Astrocyte (in vitro differentiated cells and primary cell): ENCODE results near the gene CAMK2B. TPM values are rescaled to one million over a fixed set of nuclear protein-coding genes. Genes with fewer than 3 reads are reported as not detected.

Source experiments
- DNase-seq: peaks from one replicate; pipeline ENCODE4 v3.0.0-alpha.2; 2010; ENCODE audit warnings: low read depth
- FAIRE-seq: peaks from 2 replicates; lab custom pipeline; 2011; peaks lifted over from hg19 to GRCh38; lab: Jason Lieb, UNC
- H2AFZ ChIP-seq: 2 replicates; pipeline ENCODE4 v1.6.0; 2012; ENCODE audit warnings: low read depth, low read length, inconsistent platforms
- H3K27ac ChIP-seq: 2 replicates; pipeline ENCODE4 v1.5.1; 2011; ENCODE audit warnings: low read depth, low read length, inconsistent platforms
- H3K27me3 ChIP-seq: 2 replicates; pipeline ENCODE4 v1.6.0; 2011; ENCODE audit warnings: low read length, inconsistent platforms; ENCODE audit not compliant: insufficient read depth
- H3K36me3 ChIP-seq: 2 replicates; pipeline ENCODE4 v1.5.1; 2011; ENCODE audit warnings: low read length, inconsistent platforms; ENCODE audit not compliant: insufficient read depth
- H3K4me1 ChIP-seq: 2 replicates; pipeline ENCODE4 v1.5.1; 2011; ENCODE audit warnings: low read length, inconsistent platforms; ENCODE audit not compliant: insufficient read depth
- H3K4me2 ChIP-seq: 2 replicates; pipeline ENCODE4 v1.6.0; 2012; ENCODE audit warnings: low read length, inconsistent platforms
- H3K4me3 ChIP-seq: 2 replicates; pipeline ENCODE4 v1.5.1; 2011; ENCODE audit warnings: low read depth, mild to moderate bottlenecking, low read length, inconsistent platforms; ENCODE audit not compliant: insufficient read depth
- H3K79me2 ChIP-seq: 2 replicates; pipeline ENCODE4 v1.6.0; 2012; ENCODE audit warnings: mild to moderate bottlenecking, low read length, inconsistent platforms; ENCODE audit not compliant: insufficient read depth
- H3K9ac ChIP-seq: 2 replicates; pipeline ENCODE4 v1.6.0; 2012; ENCODE audit warnings: mild to moderate bottlenecking, low read length, inconsistent platforms
- H3K9me3 ChIP-seq: 2 replicates; pipeline ENCODE4 v1.5.1; 2012; ENCODE audit warnings: low read depth, mild to moderate bottlenecking, low read length, inconsistent platforms; ENCODE audit not compliant: insufficient read depth
- H4K20me1 ChIP-seq: 2 replicates; pipeline ENCODE4 v1.6.0; 2012; ENCODE audit warnings: low read length, inconsistent platforms; ENCODE audit not compliant: insufficient read depth
- H3K27ac Mint-ChIP-seq: one replicate; pipeline ENCODE4 v1.8.0; 2021; ENCODE audit warnings: mild to moderate bottlenecking, mixed read lengths; ENCODE audit not compliant: unreplicated experiment
- H3K27me3 Mint-ChIP-seq: one replicate; pipeline ENCODE4 v1.8.0; 2021; ENCODE audit warnings: low read depth, mixed read lengths; ENCODE audit not compliant: unreplicated experiment
- H3K36me3 Mint-ChIP-seq: one replicate; pipeline ENCODE4 v1.8.0; 2021; ENCODE audit warnings: low read depth, mixed read lengths; ENCODE audit not compliant: unreplicated experiment
- H3K4me1 Mint-ChIP-seq: one replicate; pipeline ENCODE4 v1.8.0; 2021; ENCODE audit warnings: low read depth, mixed read lengths; ENCODE audit not compliant: unreplicated experiment
- H3K4me3 Mint-ChIP-seq: one replicate; pipeline ENCODE4 v1.8.0; 2021; ENCODE audit warnings: mild to moderate bottlenecking, moderate library complexity, mixed read lengths; ENCODE audit not compliant: unreplicated experiment
- H3K9me3 Mint-ChIP-seq: one replicate; pipeline ENCODE4 v1.8.0; 2021; ENCODE audit warnings: mild to moderate bottlenecking, mixed read lengths; ENCODE audit not compliant: unreplicated experiment
- CTCF ChIP-seq: IDR thresholded peaks from 2 replicates; pipeline ENCODE4 v1.5.1; 2011; ENCODE audit warnings: low read depth, mild to moderate bottlenecking, inconsistent platforms, low read length, moderate library complexity; ENCODE audit not compliant: insufficient read depth
- EZH2 ChIP-seq: IDR thresholded peaks from 2 replicates; pipeline ENCODE4 v1.6.1; 2012; ENCODE audit warnings: mild to moderate bottlenecking, low read length, inconsistent platforms; ENCODE audit not compliant: insufficient read depth
- total RNA-seq: library from RNA; stranded (reverse); gene quantifications from 2 replicates; pipeline ENCODE4 v1.2.1, GENCODE V29; 2021

The CAMK2B gene
- total RNA-seq, 1 donor from 2014 or later: 0.18 TPM

- H3K4me1 Mint-ChIP-seq: no peaks in the 10 kb centered on the region
- H3K9me3 ChIP-seq: no peaks in the 10 kb centered on the region
- H3K9me3 Mint-ChIP-seq: no peaks in the 10 kb centered on the region
- no peaks in the 10 kb centered on the region for H3K36me3 Mint-ChIP-seq
- H2AFZ ChIP-seq: no peak overlapping the region
- H3K4me2 ChIP-seq: no peak overlapping the region
- H4K20me1 ChIP-seq: no peaks in the 10 kb centered on the region
- FAIRE-seq (no peak), DNase-seq (no peak)
- no peak overlapping the region for H3K27ac ChIP-seq
- H3K4me3 Mint-ChIP-seq: no peak overlapping the region
- H3K27me3 Mint-ChIP-seq: peaks cover 32% of the 10 kb centered on the region
- TF ChIP-seq CTCF: no peak
- TF ChIP-seq EZH2: no peak
- no peak overlapping the region for H3K27ac Mint-ChIP-seq
- no peak overlapping the region for H3K9ac ChIP-seq
- H3K79me2 ChIP-seq: no peaks in the 10 kb centered on the region
- H3K27me3 ChIP-seq: peaks cover 6% of the 10 kb centered on the region
- H3K36me3 ChIP-seq: no peaks in the 10 kb centered on the region
- no peak overlapping the region for H3K4me3 ChIP-seq
- no peaks in the 10 kb centered on the region for H3K4me1 ChIP-seq
These were observed 97.5 kb downstream of the CAMK2B start for GRCh38 chr7:44227911-44228310.

- TF ChIP-seq CTCF (no peak), EZH2 (no peak)
- no peak overlapping the region for H2AFZ ChIP-seq
- no peaks in the 10 kb centered on the region for H4K20me1 ChIP-seq
- H3K36me3 ChIP-seq: no peaks in the 10 kb centered on the region
- DNase-seq (no peak), FAIRE-seq (no peak)
- H3K4me3 ChIP-seq: no peak overlapping the region
- no peaks in the 10 kb centered on the region for H3K4me1 ChIP-seq
- H3K27ac ChIP-seq: no peak overlapping the region
- no peak overlapping the region for H3K9ac ChIP-seq
- H3K9me3 Mint-ChIP-seq: no peaks in the 10 kb centered on the region
- H3K27ac Mint-ChIP-seq: no peak overlapping the region
- H3K9me3 ChIP-seq: no peaks in the 10 kb centered on the region
- H3K36me3 Mint-ChIP-seq: no peaks in the 10 kb centered on the region
- H3K27me3 Mint-ChIP-seq: peaks cover 29% of the 10 kb centered on the region
- H3K4me2 ChIP-seq: no peak overlapping the region
- no peaks in the 10 kb centered on the region for H3K79me2 ChIP-seq
- H3K27me3 ChIP-seq: peaks cover 6% of the 10 kb centered on the region
- no peaks in the 10 kb centered on the region for H3K4me1 Mint-ChIP-seq
- no peak overlapping the region for H3K4me3 Mint-ChIP-seq
These were observed 99.0 kb downstream of the CAMK2B start for GRCh38 chr7:44226396-44226753.

- H3K36me3 Mint-ChIP-seq: no peaks in the 10 kb centered on the region
- no peaks in the 10 kb centered on the region for H3K4me1 Mint-ChIP-seq
- H3K27ac Mint-ChIP-seq: no peak overlapping the region
- H3K9ac ChIP-seq: no peak overlapping the region
- FAIRE-seq (no peak), DNase-seq (no peak)
- no peaks in the 10 kb centered on the region for H3K9me3 ChIP-seq
- H3K27me3 ChIP-seq: peaks cover 6% of the 10 kb centered on the region
- no peaks in the 10 kb centered on the region for H3K79me2 ChIP-seq
- no peak overlapping the region for H2AFZ ChIP-seq
- peaks cover 27% of the 10 kb centered on the region for H3K27me3 Mint-ChIP-seq
- no peaks in the 10 kb centered on the region for H3K9me3 Mint-ChIP-seq
- no peaks in the 10 kb centered on the region for H3K36me3 ChIP-seq
- H3K27ac ChIP-seq: no peak overlapping the region
- H3K4me1 ChIP-seq: no peaks in the 10 kb centered on the region
- TF ChIP-seq CTCF (no peak), EZH2 (no peak)
- no peak overlapping the region for H3K4me3 ChIP-seq
- H4K20me1 ChIP-seq: no peaks in the 10 kb centered on the region
- no peak overlapping the region for H3K4me3 Mint-ChIP-seq
- no peak overlapping the region for H3K4me2 ChIP-seq
These were observed 99.6 kb downstream of the CAMK2B start for GRCh38 chr7:44225566-44226395.
